OCI-LY3 (cell line): ENCODE data around the gene PBX4.

Experiments used
- H2AFZ ChIP-seq: fragments of 200-600, 300-600 bp; shearing (Covaris generic); 2 replicates; pipeline ENCODE4 v1.6.0; 2014; ENCODE audit warnings: antibody characterized with exemption, low read depth, low read length
- H3K27ac ChIP-seq: fragments of 200-600, 300-600 bp; sonication (generic); 2 replicates; pipeline ENCODE4 v1.5.1; 2014; ENCODE audit warnings: mild to moderate bottlenecking, low read length, moderate library complexity, mixed read lengths
- H3K27me3 ChIP-seq: fragments of 200-600, 300-600 bp; sonication (generic); 2 replicates; pipeline ENCODE4 v1.6.1; 2014; ENCODE audit warnings: low read depth, low read length, mixed read lengths
- H3K36me3 ChIP-seq: fragments of 200-600, 300-600 bp; sonication (generic); replicated peaks from 2 replicates; pipeline ENCODE3; 2014; ENCODE audit warnings: low read depth, low read length, mixed read lengths
- H3K4me1 ChIP-seq: fragments of 300-600, 200-600 bp; sonication (generic); 2 replicates; pipeline ENCODE4 v1.6.1; 2014; ENCODE audit warnings: low read length, mixed read lengths
- H3K4me2 ChIP-seq: fragments of 200-600, 300-600 bp; sonication (generic); 2 replicates; pipeline ENCODE4 v1.6.1; 2014; ENCODE audit warnings: low read length, mixed read lengths
- H3K4me3 ChIP-seq: fragments of 300-600, 200-600 bp; sonication (generic); 2 replicates; pipeline ENCODE4 v1.5.1; 2014; ENCODE audit warnings: antibody characterized with exemption, mild to moderate bottlenecking, low read length, moderate library complexity
- H3K79me2 ChIP-seq: fragments of 300-600, 200-600 bp; shearing (Covaris generic); 2 replicates; pipeline ENCODE4 v1.6.1; 2014; ENCODE audit warnings: mild to moderate bottlenecking, low read length, mixed read lengths
- H3K9ac ChIP-seq: fragments of 300-600, 200-600 bp; shearing (Covaris generic); 2 replicates; pipeline ENCODE4 v1.6.0; 2014; ENCODE audit warnings: mild to moderate bottlenecking, low read length, moderate library complexity
- H3K9me3 ChIP-seq: fragments of 200-600, 300-600 bp; shearing (Covaris generic); 2 replicates; pipeline ENCODE4 v1.6.1; 2014; ENCODE audit warnings: low read length, mixed read lengths; ENCODE audit not compliant: insufficient read depth
- H4K20me1 ChIP-seq: fragments of 200-600, 300-600 bp; sonication (generic); 2 replicates; pipeline ENCODE4 v1.6.1; 2016; ENCODE audit warnings: low read length, mixed read lengths; ENCODE audit not compliant: insufficient read depth
- CTCF ChIP-seq: fragments of 200-600, 300-600 bp; sonication (generic); IDR thresholded peaks from 2 replicates; pipeline ENCODE4 v1.5.1; 2014; ENCODE audit warnings: antibody characterized with exemption, low read length, low read depth
- EZH2phosphoT487 ChIP-seq: fragments of 200-600 bp; shearing (Covaris generic); IDR thresholded peaks from 2 replicates; pipeline ENCODE4 v1.6.1; 2018; ENCODE audit warnings: antibody characterized with exemption, mixed run types, low read depth

The PBX4 gene

GRCh38 chr19:19526581-19527370, 91.7 kb downstream of the PBX4 start:
- no peaks in the 10 kb centered on the region for H3K27me3 ChIP-seq
- H3K4me1 ChIP-seq: no peaks in the 10 kb centered on the region
- H3K27ac ChIP-seq: no peak overlapping the region
- TF ChIP-seq EZH2phosphoT487 (no peak), CTCF (no peak)
- no peak overlapping the region for H3K4me2 ChIP-seq
- no peak overlapping the region for H3K9ac ChIP-seq
- no peak overlapping the region for H2AFZ ChIP-seq
- H3K36me3 ChIP-seq: peaks cover 19% of the 10 kb centered on the region
- peaks cover 3% of the 10 kb centered on the region; the same call in 1 of the 2 replicates for H4K20me1 ChIP-seq
- H3K79me2 ChIP-seq: peaks cover 39% of the 10 kb centered on the region
- H3K9me3 ChIP-seq: no peaks in the 10 kb centered on the region
- no peak overlapping the region for H3K4me3 ChIP-seq

- H3K9me3 ChIP-seq: no peaks in the 10 kb centered on the region
- no peak overlapping the region for H3K27ac ChIP-seq
- H3K27me3 ChIP-seq: no peaks in the 10 kb centered on the region
- H3K4me1 ChIP-seq: no peaks in the 10 kb centered on the region
- no peak overlapping the region for H3K4me2 ChIP-seq
- TF ChIP-seq EZH2phosphoT487 (no peak), CTCF (no peak)
- no peak overlapping the region for H3K9ac ChIP-seq
- no peak overlapping the region for H3K4me3 ChIP-seq
- peaks cover 22% of the 10 kb centered on the region for H3K36me3 ChIP-seq
- peaks cover 3% of the 10 kb centered on the region; the same call in 1 of the 2 replicates for H4K20me1 ChIP-seq
- H3K79me2 ChIP-seq: peaks cover 45% of the 10 kb centered on the region
- no peak overlapping the region for H2AFZ ChIP-seq
Observed at GRCh38 chr19:19525611-19526380, 92.7 kb downstream of the PBX4 start.

- Histone ChIP-seq H3K27me3 (no peaks in the 10 kb centered on the region), H2AFZ (no peak overlapping the region), H3K27ac (no peak overlapping the region), H3K9ac (no peak overlapping the region), H3K4me2 (no peak overlapping the region), H3K9me3 (no peaks in the 10 kb centered on the region), H3K4me1 (no peaks in the 10 kb centered on the region), H3K4me3 (no peak overlapping the region), H4K20me1 (peaks cover 3% of the 10 kb centered on the region; the same call in 1 of the 2 replicates), H3K36me3 (peaks cover 32% of the 10 kb centered on the region), H3K79me2 (peaks cover 59% of the 10 kb centered on the region)
- no peak for TF ChIP-seq EZH2phosphoT487
- no peak for TF ChIP-seq CTCF
Observed at GRCh38 chr19:19524053-19524452, 94.4 kb downstream of the PBX4 start.

GRCh38 chr19:19523177-19523576, 95.3 kb downstream of the PBX4 start:
- H2AFZ ChIP-seq: no peak overlapping the region
- no peak overlapping the region for H3K4me2 ChIP-seq
- no peaks in the 10 kb centered on the region for H3K27me3 ChIP-seq
- H3K36me3 ChIP-seq: peaks cover 32% of the 10 kb centered on the region
- H3K9me3 ChIP-seq: no peaks in the 10 kb centered on the region
- no peak overlapping the region for H3K9ac ChIP-seq
- H3K27ac ChIP-seq: no peak overlapping the region
- H3K4me3 ChIP-seq: no peak overlapping the region
- H3K4me1 ChIP-seq: no peaks in the 10 kb centered on the region
- peaks cover 64% of the 10 kb centered on the region for H3K79me2 ChIP-seq
- peaks cover 3% of the 10 kb centered on the region; the same call in 1 of the 2 replicates for H4K20me1 ChIP-seq
- no peak for TF ChIP-seq CTCF
- no peak for TF ChIP-seq EZH2phosphoT487
